Activated CD4-positive, alpha-beta T cell treated with anti-CD3 and anti-CD28 coated beads, Interleukin-2, amount 50 U/mL, for 4 hours (primary cell): ENCODE measurements around the gene ZNF2.
A peak's percentile ranks its signal among the peaks of the same experiment; 100 is the strongest.

Experiments
- DNase-seq, 2 experiments: peaks; one replicate each; pipeline ENCODE4 v3.0.0-alpha.2; 2020

Gene ZNF2

GRCh38 chr2:95165371-95166064 lies at the start of gene ZNF2:
Gene ZNF2 (plus strand): TSS chr2:95165809. CDS start chr2:95176227, 10,418 bp downstream.
- peak; percentile 96 for DNase-seq

GRCh38 chr2:95121093-95121406 lies 44.6 kb upstream of the ZNF2 start:
- no peak for DNase-seq

GRCh38 chr2:95121407-95122196 lies 44.0 kb upstream of the ZNF2 start, which contains the start of gene MRPS5:
Gene MRPS5 (minus strand): TSS chr2:95121808. CDS start chr2:95121791, 17 bp downstream.
- DNase-seq = peak; percentile 86

GRCh38 chr2:95122197-95122551 lies 43.4 kb upstream of the ZNF2 start:
- DNase-seq = no peak

- no peak for DNase-seq
Observed at GRCh38 chr2:95138702-95139101, 26.9 kb upstream of the ZNF2 start.

GRCh38 chr2:95143838-95144237 lies 21.8 kb upstream of the ZNF2 start:
- DNase-seq = no peak

- no peak for DNase-seq
Observed at GRCh38 chr2:95149397-95149984, 16.1 kb upstream of the ZNF2 start.

GRCh38 chr2:95158441-95158840 lies 7.2 kb upstream of the ZNF2 start:
- DNase-seq = no peak

- peak in 1 of 2 experiments; percentile 9 for DNase-seq
Observed at GRCh38 chr2:95158891-95159619, 6.6 kb upstream of the ZNF2 start.

GRCh38 chr2:95159690-95160449 lies 5.7 kb upstream of the ZNF2 start, which contains the start of gene ZNF514:
Gene ZNF514 (minus strand): TSS chr2:95159848. CDS start chr2:95153253, 6,595 bp downstream.
- DNase-seq = peak; percentile 57 to 66

GRCh38 chr2:95165030-95165370 lies 609 bp upstream of the ZNF2 start:
- DNase-seq = peak in 1 of 2 experiments; percentile 12

- DNase-seq = no peak
Observed at GRCh38 chr2:95166065-95166763, 605 bp downstream of the ZNF2 start.

GRCh38 chr2:95171902-95172301 lies 6.3 kb downstream of the ZNF2 start:
- DNase-seq = no peak

- no peak for DNase-seq
Observed at GRCh38 chr2:95174031-95174542, 8.5 kb downstream of the ZNF2 start.

- DNase-seq = no peak
Observed at GRCh38 chr2:95179451-95179850, 13.8 kb downstream of the ZNF2 start.

GRCh38 chr2:95181774-95182173 lies 16.2 kb downstream of the ZNF2 start:
- DNase-seq = no peak

GRCh38 chr2:95185197-95185596 lies 19.6 kb downstream of the ZNF2 start:
- DNase-seq = no peak

- no peak for DNase-seq
Observed at GRCh38 chr2:95185973-95186372, 20.4 kb downstream of the ZNF2 start.

- DNase-seq = peak; percentile 26 to 36
Observed at GRCh38 chr2:95192956-95193355, 27.3 kb downstream of the ZNF2 start.

GRCh38 chr2:95203911-95204310 lies 38.3 kb downstream of the ZNF2 start:
- DNase-seq = no peak

GRCh38 chr2:95204396-95204795 lies 38.8 kb downstream of the ZNF2 start:
- DNase-seq = no peak

- DNase-seq = no peak
Observed at GRCh38 chr2:95206096-95206495, 40.5 kb downstream of the ZNF2 start.
